Measurements from ENCODE around the gene TGFBR3L.

GRCh38 chr19:7962644-7963268 is 48.1 kb downstream of the TGFBR3L start:
- TF ChIP-seq REST (IDR thresholded peaks at IDR 0.05; ENCODE audit: unreplicated experiment) (no peak), CTCF (conservative IDR thresholded peaks at IDR 0.05; ENCODE audit: low read depth in 2 of 2) (no peak)

Measured in GM23338 (cell line).